GOT3 (cell line): ENCODE measurements around the gene UBFD1.
"Not testable (repeated sequence)": the region's sequence is repeated elsewhere in the genome, so short reads cannot be mapped to it uniquely, and the experiment has no call there.

Experiments used
- DNase-seq: peaks from one replicate; lab custom pipeline; 2025; ENCODE audit warnings: mixed read lengths; lab: John Stamatoyannopoulos, UW

The UBFD1 gene, protein sequence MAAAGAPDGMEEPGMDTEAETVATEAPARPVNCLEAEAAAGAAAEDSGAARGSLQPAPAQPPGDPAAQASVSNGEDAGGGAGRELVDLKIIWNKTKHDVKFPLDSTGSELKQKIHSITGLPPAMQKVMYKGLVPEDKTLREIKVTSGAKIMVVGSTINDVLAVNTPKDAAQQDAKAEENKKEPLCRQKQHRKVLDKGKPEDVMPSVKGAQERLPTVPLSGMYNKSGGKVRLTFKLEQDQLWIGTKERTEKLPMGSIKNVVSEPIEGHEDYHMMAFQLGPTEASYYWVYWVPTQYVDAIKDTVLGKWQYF

DNA sequence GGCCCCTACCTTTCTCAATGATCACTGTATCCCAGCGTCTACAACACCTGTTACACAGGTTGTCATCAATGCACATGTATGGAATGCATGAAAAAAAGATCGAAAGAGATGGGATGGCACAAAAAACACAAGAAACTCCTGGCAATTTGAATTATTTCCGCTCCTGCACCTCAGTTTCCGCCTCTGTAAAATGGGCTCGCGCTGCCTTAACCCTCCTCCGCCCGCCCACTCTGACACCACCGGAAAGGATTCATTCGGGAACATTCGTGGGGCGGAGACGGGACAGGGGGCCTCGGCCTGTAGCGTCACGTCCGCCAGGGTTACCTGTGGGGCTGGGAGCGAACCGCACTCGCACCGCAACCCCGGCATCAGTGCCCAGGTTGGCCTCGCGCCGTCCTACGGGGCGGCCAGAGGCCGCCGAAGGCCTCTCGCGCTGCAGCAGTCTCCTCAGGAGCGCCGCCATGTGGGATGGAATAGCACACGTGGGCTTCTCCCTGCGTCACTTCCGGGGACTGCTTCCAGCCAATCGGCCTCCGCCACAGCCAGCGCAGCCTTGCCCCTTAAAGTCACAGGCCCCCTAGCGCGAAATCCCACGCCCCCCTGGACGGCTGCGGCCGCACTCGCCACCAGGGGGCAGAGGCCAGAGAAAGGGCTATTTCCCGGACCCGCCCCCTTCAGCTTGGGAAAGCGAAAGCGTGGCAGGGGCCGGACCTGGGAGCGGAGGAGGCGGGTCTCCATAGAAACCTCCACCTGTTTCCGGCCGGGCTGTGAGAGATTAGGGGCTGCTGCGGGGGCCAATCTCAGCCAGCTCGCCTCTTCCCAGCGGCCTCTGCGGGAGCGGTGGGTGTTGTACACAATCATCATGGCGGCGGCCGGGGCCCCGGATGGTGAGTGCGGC, at the start of gene UBFD1, which contains the start of gene EARS2:
TSS of gene UBFD1 (plus strand) at position 847 of the 898 bp plus-strand sequence. CDS start at position 863, 16 bp downstream.
TSS of gene EARS2 (minus strand) at position 470 of the 898 bp plus-strand sequence. CDS start at position 463, 7 bp downstream.
- DNase-seq = peak; percentile 97

DNA sequence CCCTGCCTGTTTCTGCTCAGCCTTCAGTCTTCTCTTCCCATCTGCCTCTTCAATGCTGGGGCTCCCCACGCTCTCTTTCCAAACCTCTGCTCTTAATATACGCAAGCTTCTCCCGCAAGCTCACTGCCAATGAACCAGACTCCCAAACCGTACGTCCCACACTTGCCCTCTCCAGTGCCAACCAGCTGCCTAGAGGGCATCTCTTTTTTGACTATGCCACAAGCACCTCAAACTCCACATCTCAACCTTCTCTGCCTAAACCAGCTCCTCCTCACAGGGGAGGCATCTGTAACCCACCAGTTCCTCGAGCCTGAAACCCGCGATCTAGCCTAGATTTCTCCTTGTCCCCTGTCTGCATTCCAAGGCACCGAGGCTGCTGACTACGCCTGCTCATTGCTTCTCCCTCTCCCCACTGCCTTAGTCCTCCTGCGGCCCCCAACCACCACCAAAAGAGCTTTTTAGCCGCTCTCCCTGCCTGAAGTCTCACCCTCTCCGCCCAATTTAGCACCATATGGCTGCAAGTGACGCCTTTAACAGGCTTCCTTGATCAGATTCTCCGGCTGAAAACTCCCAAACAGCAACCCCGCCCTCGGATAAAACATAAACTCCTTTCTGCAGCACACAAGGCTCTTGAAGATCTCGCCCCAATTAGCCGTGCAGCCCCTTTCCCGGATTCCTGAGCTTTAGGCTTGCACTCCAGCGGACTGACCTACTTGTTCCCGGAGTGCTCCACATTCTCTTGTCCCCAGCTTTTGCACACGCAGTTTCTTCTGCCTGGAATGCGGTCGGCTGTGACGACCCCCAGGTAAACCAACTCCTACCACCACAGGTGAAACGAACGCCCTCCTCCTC, 48.7 kb upstream of the UBFD1 start:
- DNase-seq = no peak

DNA sequence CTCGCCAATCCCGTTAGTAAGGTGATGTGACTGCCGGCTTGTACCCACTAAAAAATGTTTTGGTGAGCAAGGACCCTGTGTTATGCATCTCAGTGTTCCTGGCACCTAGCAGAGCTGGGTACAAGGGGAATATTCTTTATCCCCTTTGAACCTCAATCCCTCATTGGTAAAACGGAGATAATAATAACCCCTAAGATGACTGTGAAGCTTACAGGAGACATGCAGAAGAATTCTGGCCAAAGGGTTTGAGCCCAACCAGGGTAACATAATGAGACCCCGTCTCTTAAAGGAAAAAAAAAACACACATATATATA, 48.1 kb upstream of the UBFD1 start:
- no peak for DNase-seq

DNA sequence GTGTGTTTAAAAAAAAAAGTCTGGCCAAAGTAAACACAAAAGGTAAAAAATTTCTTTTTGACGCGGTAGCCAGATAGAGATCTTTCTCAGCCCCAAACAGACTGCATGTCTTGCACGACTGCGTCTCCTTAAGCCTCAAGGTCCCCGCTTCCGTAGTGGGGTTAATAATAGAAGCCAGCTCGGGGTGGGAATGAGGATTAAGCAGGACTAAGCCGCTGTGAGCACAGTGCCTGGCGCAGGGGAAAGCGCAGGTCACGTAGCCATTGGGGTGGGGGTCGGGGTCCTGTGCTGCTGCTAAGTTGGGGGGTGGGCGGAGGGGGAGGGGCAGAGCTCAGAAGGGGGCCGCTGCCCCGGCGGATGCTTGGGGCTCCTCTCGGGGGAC, 47.8 kb upstream of the UBFD1 start:
- DNase-seq = no peak

DNA sequence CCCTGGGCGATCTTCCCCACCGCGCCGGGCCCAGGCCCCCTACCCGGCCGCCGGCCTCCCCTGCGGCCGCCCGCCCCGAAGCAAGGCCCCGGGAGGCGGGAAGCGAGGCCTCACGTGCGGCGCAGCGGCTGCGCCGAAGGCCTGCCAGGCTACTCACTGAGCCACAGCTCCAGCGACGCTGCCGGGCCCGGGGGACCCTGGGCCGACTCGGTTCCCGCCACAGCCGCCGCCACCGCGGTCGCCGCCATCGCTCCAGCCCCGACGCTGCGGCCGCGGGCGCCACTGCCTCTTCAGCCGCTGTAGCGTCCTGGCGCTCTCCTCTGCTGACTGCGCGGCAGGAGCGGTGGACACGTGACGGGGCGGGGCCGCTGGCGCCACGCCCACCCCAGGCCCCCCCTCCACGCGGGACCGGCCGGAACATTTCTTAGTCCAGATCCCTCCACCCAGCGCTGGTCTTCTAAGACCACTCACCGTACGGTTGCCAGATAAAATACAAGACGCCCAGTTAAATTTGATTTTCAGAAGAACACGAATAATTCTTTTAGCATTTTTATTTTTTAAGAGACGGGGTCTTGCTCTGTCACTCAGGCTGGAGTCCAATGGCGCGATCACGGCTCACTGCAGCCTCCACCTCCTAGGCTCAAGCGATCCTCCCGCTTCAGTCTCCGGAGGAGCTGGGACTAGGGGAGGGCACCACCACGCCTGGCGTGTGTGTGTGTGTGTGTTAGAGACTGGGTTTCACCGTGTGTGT, 47.2 kb upstream of the UBFD1 start, which contains the start of gene GGA2:
TSS of gene GGA2 (minus strand) at position 331 of the 751 bp plus-strand sequence. CDS start at position 248, 83 bp downstream.
- peak; percentile 48 for DNase-seq

DNA sequence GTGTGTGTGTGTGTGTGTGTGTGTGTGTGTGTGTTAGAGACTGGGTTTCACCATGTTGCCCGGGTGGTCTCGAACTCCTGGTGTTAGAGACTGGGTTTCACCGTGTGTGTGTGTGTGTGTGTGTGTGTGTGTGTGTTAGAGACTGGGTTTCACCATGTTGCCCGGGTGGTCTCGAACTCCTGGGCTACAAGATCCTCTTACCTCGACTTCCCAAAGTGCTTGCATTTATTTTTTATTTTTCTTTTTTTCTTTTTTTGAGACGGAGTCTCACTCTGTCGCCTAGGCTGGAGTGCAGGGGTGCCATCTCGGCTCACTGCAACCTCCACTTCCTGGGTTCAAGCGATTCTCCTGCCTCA, 46.6 kb upstream of the UBFD1 start:
- not testable (repeated sequence) for DNase-seq

DNA sequence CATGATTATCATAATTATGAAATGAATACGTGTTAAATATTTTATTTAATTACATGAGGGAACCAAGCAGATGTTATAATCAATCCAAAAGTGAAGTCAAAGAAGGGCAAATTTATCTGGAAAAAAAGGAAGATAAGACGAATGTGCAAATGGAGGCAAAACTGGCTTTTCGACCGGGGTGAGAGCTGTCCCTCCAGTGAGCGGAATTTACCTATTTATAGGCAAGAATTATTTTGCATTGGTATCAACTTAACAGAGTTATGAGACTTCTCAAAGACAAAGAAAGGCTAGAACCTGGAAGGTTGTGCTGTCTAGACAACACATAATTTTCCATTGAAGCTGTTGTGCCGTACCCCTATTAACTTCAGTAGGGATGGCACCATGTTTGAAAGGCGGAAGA, 45.8 kb upstream of the UBFD1 start:
- no peak for DNase-seq

DNA sequence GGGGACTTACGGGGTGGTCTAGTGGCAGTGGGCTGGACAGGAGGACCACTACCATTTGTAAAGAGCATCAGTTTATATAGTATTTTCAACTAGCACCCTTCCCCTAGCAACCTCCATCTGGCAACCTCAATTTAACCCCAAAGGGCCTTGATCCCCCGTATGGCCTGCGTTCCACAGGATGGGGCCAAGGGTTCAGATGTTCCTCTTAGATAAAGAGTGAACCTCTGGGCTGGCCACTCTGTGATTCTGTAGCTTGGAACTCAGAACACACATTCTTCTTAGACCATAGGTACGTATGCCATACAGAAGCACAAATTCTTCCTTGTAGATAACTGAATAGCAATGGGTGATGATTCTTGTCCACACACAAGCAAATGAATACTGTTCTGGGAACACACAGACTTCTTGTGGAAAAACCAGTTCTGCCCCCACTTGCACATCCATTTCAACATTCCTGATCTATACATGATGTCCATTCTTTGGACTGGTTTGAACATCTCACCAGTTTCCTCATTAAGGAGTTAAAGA, 45.3 kb upstream of the UBFD1 start:
- DNase-seq = no peak

DNA sequence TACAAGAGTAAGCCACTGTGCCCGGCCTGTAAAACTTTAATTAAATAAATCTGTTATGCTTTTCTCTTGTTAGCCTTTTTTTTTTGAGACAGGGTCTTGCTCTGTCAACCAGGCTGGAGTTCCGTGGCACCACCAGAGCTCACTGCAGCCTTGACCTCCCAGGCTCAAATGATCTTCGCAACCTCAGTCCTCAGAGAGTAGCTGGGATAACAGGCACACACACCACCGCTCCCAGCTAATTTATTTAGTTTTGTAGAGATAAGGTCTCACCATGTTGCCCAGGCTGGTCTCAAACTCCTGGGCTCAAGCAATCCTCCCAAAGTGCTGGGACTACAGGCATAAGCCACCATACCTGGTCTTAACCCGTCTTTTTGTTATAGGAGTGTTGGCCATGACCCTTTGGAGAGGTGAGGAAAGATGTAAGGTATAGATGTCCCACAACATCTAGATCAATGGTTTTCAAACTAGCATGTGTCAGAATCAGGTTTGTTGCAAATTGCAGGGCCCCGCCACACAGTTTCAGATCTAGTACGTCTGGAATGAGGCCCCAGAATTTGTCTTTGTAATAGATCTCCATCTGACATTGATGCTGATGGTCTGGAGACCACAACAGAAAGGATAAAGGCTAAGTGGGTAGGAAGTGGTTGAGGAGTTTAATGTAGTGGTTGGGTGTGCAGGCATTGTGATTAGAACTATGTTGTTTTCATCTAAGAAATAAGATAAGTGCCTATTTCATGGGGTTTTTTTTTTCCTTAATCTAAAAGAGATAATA, 43.0 kb upstream of the UBFD1 start:
- DNase-seq = no peak

DNA sequence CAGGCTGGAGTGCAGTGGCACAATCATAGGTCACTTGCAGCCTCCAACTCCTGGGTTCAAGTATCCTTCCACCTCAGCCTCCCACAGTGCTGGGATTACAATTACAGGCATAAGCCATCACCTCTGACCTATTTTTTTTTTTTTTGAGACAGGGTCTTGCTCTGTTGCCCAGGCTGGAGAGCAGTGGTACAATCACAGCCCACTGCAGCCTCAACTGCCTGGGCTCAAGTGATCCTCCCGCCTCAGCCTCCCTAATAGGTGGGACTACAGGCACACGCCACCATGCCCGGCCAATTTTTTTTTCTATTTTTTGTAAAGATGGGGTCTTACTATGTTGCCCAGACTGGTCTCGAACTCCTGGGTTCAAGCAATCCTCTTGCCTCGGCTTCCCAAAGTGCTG, 41.6 kb upstream of the UBFD1 start:
- DNase-seq = no peak

DNA sequence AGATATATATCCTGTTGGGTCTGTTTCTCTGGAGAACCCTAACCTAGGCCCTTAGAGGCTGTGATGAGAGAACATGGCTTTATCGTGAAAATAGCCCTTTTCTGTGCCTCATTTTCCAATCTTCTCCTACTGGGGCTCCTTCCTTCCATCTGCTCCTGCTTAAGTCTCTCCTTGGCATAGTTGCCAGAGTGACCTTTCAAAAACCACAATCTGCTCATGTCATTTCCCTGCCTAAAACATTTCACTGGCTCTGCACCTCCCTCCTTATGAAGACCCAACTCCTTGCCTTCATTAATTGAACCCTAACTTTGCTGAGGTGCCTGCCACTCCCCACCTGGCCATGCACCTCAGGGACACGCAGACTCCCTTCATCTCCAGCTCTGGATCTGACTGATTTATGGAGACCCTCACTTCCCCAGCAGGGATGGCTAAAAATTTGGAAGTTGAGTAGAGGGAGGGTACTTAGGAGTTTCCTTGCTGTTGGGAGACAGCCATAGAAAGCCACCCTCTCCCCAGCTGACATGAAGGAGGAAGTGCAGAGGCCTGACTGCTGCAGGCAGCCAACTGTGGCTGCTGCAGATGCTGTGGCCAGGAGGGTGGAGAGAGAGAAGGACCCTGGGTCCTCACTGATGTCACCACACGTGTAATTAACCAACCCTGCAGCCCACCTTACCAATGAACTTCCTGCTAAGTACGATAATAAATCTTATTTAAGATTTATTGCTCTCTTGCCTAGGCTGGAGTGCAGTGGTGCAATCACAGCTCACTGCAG, 41.0 kb upstream of the UBFD1 start:
- no peak for DNase-seq

DNA sequence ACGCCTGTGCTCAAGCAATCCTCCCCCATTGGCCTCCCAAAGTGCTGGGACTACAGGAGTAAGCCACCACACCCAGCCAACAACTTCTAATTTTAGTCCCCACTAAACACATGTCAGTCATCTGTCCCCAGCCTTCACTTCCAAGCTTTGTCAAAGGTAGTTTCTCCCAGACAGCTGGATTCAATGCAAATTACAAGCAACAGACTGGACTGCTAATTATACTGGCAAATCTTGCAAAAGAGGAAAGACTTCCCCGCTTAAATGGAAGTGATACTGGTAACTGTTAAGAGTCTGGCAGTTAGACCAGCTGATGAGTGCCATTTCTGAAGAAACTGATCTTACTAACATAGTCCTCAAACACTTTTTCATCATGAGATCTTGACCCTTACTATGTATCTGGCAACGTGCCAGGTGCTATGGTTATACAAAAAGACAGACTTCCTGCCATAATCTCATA, 39.1 kb upstream of the UBFD1 start:
- DNase-seq = no peak

DNA sequence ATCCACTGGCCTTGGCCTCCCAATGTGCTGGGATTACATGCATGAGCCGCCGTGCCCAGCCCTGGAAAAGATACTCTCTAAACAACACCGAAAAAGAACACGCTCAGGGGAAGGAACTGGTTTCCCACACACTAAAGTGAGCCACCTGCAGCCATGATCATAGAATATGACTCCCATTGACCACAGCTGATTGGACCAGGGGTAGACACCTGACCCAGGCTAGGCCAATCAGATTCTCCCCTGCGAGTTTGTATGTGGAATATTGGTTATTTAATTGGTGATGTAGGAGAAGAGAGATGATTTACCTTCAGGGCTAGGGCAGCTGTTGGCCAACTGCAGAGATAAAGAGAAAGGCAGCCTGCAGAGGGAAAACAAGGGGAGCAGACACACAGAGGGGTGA, 38.2 kb upstream of the UBFD1 start:
- DNase-seq = no peak

DNA sequence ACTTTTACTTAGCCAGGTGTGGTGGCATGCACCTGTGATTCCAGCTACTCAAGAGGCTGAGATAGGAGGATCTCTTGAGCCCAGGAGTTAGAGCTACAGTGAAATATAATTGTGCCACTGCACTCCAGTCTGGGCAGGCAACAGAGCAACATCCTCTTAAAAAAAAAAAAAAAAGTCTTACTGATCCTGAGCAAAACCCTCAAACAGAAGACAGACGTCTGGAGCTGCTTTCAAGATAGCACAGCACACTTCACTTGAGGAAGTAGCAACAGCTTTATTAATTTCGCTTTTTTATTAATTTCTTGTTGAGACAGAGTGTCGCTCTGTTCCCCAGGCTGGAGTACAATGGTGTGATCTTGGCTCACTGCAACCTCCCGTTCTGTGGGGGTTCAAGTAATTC, 37.0 kb upstream of the UBFD1 start:
- no peak for DNase-seq

DNA sequence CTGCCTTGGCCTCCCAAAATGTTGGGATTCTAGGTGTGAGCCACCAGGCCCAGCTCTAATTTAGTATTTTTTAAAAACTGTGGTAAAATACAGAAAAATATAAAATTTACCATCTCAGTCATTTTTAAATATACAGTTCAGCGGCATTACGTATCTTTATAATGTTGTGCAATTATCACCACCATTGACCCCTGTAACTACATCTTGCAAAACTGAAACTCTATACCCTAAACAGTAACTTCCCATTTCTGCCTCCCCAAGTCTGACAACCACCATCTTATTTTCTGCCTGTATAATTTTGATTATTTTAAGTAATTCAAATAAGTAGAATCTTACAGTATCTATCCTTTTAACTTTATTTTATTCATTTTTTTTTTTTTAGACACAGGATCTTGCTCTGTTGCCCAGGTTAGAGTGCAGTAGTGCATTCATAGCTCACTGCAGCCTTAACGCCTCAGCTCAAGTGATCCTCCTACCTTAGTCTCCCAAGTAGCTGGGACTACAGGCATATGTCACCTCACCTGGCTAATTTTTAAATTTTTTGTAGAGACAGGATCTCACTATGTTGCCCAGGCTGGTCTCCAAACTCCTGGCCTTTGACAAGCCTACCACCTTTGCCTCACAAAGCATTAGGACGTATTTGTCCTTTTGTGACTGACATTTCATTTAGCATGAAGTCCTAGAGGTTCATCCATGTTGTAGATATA, 36.3 kb upstream of the UBFD1 start:
- no peak for DNase-seq

DNA sequence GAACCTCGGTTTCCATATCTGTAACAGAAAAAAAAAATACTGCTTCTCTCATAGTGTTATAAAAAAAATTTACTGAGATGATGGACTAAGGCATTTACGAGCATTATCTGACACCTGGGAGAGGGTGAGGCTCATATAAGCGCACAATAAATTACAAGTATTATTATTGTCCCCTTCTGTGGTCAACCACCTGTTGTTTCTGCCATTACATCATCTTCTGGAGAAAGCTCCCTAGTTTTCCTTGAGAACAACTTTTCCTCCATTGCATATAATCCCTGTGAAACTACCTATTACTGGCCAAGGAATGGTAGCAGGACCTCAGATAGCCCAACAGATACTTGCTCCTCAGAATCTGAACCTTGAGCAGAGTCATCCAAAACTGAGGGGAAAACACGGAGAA, 35.6 kb upstream of the UBFD1 start:
- DNase-seq = no peak

DNA sequence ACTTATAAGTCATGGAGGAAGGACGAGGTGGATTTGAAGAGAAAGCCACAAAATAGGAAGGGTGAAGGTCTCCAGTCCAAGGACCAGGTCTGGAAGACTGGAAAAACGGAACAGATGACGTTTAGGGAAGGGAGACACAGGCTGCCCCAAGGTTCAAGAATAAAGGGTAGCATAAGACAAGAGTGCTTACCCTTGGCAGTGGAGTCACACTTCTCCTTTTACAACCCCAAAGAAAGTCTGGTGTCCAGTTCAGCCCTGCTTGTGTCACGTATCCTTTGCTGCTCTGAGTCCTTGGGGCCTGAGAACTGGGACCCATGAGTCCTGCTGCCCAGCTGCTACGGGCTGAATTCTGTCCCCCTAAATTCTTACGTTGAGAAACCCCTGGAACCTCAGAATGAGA, 34.2 kb upstream of the UBFD1 start:
- DNase-seq = no peak

DNA sequence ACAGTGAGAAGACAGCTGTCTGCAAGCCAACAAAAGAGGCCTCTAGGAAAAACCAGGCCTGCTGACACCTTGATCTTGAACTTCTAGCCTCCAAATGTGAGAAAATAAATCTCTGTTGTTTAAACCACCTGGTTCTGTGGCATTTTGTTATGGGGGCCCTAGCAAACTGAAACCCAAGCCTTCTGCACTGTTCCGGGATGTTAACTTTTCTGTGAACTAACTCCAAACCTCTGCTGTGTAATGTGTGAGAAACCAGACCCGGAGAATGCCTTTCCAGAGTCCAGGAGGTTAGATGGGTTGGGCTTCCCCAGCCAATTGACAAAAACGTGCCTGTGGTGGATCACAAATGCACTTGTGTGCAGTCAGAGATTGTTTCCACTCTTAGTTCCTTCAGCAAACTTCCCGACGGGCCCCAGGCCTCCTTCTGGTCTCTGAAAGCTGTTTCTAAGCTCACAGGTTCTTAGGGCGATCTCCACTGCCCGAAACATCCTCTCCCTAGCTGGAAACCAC, 33.6 kb upstream of the UBFD1 start:
- no peak for DNase-seq

DNA sequence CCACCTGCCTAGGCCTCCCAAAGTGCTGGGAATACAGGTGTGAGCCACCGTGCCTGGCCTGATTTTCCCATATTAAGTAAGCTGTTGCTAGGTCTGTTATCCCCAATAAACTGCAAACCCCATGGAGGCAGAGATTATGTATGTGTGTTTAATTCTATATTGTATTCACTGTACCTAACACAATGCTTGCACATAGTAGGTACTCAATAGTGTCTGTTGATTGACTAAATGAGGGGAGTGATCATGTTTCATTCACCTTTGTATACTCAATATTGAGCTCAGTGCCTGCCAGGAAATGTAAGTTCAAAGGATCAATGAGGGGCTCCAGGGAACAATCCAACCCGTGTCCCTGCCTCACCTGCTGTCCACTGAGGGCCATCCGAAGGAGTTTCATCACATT, 32.6 kb upstream of the UBFD1 start:
- no peak for DNase-seq
